ENCODE measurements around the gene CRISP1. TPM values are rescaled to one million over a fixed set of nuclear protein-coding genes. Genes with fewer than 3 reads are reported as not detected.
A peak's percentile ranks its signal among the peaks of the same experiment; 100 is the strongest.

The CRISP1 gene
- total and polyA plus RNA-seq, 9 of the 15 experiments (the other 6 are each of a cell fraction or from before 2014, with no cell fraction given) = not detected

GRCh38 chr6:49839162-49839561 is 27.2 kb downstream of the CRISP1 start:
- H3K9me3 ChIP-seq (replicated peaks; ENCODE audit: control insufficient read depth, insufficient read depth, low read depth, low read length) = no peaks in the 10 kb centered on the region
- H3K27me3 ChIP-seq (ENCODE audit: control insufficient read depth in 2 of 2, insufficient read depth in 2 of 2, low read length in 2 of 2) = no peaks in the 10 kb centered on the region
- H3K4me1 ChIP-seq (replicated peaks in 1 of 2; ENCODE audit: control insufficient read depth in 2 of 2, insufficient read depth in 2 of 2, low read length in 2 of 2) = peaks cover 0 to 17% of the 10 kb centered on the region in 2 experiments; a peak in 2 of 5 replicates
- BruUV-seq (replicated peaks) = no TSS peak
- H3K36me3 ChIP-seq (ENCODE audit: control insufficient read depth, insufficient read depth, low read length) = no peaks in the 10 kb centered on the region
- H3K4me2 ChIP-seq (ENCODE audit: insufficient read depth, low read length) = no peak overlapping the region
- CTCF ChIA-PET (ENCODE audit: low intra/inter-chr PET ratio) = no interaction called here
- H3K79me2 ChIP-seq (ENCODE audit: control insufficient read depth, insufficient read depth, low read length) = no peaks in the 10 kb centered on the region
- no peak overlapping the region for H3K9ac ChIP-seq (ENCODE audit: insufficient read depth in 1 of 2, low read depth in 2 of 2, low read length in 2 of 2)
- H2AFZ ChIP-seq (ENCODE audit: low read depth, low read length) = no peak overlapping the region
- in situ Hi-C loops (cut with MboI) (no loop called here), intact Hi-C loops (cut with micrococcal nuclease) (no loop called here)
- ATAC-seq (peak; percentile 52; the same call in 2 of the 3 replicates), FAIRE-seq (no peak), DNase-seq (ENCODE audit: extremely low read depth in 1 of 4, low spot score in 3 of 4) (peak in 1 of 4 experiments; percentile 25)
- H3K4me3 ChIP-seq = no peak overlapping the region
- 75% methylated on average over 2 of the region's 2 CpGs for WGBS (ENCODE audit: insufficient coverage, low coverage, missing lambda C conversion rate)
- H3K27ac ChIP-seq (ENCODE audit: extremely low read depth, low read depth, low read length) = no peak overlapping the region
- TF ChIP-seq MGA (IDR thresholded peaks at IDR 0.05) (no peak), MCM2 (IDR thresholded peaks at IDR 0.05; ENCODE audit: low read depth) (no peak), ADNP (tag; IDR thresholded peaks at IDR 0.05) (no peak), ZNF384 (IDR thresholded peaks at IDR 0.05; ENCODE audit: low read depth, low read length) (peak; percentile 57; the same call in 1 of the 2 replicates), EP300 (IDR thresholded peaks at IDR 0.05; ENCODE audit: low read length) (no peak), NR2C2 (CRISPR knock-in tag; IDR thresholded peaks at IDR 0.05) (no peak), NR2C2 (tag; IDR thresholded peaks at IDR 0.05) (no peak), TRIM24 (IDR thresholded peaks at IDR 0.05) (no peak)
- H3K9me1 ChIP-seq (ENCODE audit: control insufficient read depth, insufficient read depth, low read length) = no peaks in the 10 kb centered on the region
- POLR2A ChIA-PET = no interaction called here
- H4K20me1 ChIP-seq (replicated peaks; ENCODE audit: control insufficient read depth, insufficient read depth, low read length) = no peaks in the 10 kb centered on the region

All from K562 (cell line).